LNCAP (cell line): ENCODE data around the gene SCARB2.

Experiments used
- TF ChIP-seq, protein P1 (sequence below): fragments of 450-650 bp; IDR thresholded peaks from 2 replicates; pipeline ENCODE4 v1.5.1; 2017; ENCODE audit warnings: mild to moderate bottlenecking

SCARB2 gene, protein sequence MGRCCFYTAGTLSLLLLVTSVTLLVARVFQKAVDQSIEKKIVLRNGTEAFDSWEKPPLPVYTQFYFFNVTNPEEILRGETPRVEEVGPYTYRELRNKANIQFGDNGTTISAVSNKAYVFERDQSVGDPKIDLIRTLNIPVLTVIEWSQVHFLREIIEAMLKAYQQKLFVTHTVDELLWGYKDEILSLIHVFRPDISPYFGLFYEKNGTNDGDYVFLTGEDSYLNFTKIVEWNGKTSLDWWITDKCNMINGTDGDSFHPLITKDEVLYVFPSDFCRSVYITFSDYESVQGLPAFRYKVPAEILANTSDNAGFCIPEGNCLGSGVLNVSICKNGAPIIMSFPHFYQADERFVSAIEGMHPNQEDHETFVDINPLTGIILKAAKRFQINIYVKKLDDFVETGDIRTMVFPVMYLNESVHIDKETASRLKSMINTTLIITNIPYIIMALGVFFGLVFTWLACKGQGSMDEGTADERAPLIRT

DNA sequence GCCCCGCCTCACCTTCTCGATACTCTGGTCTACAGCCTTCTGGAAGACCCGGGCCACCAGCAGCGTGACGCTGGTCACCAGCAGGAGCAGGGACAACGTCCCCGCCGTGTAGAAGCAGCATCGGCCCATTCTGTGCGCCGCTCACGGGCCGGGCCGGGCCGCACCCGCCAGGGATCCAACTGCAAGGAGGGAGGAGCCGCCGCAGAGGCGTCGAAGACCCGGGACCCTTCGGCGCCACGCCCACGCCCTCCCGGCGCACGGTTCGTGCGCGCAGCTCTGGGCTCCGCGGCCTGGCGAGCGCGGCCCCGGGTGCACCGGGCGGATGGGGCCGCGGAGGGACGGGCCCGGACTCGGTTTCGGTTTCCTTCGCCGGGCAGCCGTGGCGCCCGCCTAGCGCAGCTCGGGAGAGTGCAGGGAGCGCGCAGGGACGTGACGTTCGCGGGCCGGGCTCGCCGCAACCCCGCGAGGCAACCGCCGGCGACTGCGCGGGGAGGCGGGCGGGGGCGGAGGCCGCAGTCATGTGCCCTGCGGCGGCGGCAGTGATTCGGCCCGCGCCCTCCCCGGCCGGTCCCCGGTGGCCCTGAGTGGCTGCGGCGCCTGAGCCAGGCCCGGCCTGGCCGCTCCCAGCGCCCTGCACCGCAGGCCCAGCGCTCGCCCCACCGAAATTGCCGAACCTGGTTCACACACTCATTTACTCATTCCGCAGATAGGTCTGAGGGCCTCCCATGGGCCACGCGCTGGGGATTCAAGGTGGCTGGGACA, at the start of gene SCARB2:
Gene SCARB2, minus strand, starts transcription at position 410 of the 762 bp plus-strand sequence. Its CDS starts 281 bp downstream, at position 129.
- TF ChIP-seq, protein P1, sequence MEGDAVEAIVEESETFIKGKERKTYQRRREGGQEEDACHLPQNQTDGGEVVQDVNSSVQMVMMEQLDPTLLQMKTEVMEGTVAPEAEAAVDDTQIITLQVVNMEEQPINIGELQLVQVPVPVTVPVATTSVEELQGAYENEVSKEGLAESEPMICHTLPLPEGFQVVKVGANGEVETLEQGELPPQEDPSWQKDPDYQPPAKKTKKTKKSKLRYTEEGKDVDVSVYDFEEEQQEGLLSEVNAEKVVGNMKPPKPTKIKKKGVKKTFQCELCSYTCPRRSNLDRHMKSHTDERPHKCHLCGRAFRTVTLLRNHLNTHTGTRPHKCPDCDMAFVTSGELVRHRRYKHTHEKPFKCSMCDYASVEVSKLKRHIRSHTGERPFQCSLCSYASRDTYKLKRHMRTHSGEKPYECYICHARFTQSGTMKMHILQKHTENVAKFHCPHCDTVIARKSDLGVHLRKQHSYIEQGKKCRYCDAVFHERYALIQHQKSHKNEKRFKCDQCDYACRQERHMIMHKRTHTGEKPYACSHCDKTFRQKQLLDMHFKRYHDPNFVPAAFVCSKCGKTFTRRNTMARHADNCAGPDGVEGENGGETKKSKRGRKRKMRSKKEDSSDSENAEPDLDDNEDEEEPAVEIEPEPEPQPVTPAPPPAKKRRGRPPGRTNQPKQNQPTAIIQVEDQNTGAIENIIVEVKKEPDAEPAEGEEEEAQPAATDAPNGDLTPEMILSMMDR, result no peak

DNA sequence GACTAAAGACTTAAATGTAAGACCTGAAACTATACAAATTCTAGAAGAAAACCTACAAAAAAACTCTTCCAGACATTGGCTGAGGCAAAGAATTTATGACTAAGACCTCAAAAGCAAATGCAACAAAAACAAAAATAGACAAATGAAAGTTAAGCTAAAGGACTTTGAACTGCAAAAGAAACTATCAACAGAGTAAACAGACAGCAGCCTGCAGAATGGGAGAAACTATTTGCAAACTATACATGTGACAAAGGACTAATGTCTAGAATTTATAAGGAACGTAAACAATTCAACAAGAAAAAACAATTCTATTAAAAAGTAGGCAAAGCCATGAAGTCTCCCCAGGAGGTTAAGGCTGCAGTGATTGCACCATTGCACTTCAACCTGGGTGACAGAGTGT, 46.9 kb upstream of the SCARB2 start:
- TF ChIP-seq, protein P1, result no peak

DNA sequence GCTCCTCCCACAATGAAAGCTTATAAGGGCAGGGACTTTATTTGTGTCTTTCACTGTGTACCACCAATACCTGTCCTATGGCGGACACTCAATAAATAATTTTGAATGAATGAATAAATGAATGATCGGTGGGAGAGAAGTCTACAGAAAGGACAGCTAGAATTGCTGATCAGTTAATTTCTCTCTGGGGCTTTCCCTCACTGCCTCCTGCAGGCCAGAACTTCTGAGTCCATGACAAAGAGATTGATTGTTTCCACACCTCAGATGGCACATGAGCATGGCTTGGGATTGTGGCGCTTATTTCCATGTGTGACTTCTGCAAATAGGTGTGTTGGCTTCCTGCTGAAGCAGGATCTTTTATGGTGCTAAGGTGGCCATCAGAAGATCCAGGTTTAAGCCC, 44.2 kb upstream of the SCARB2 start:
- TF ChIP-seq, protein P1, result no peak

DNA sequence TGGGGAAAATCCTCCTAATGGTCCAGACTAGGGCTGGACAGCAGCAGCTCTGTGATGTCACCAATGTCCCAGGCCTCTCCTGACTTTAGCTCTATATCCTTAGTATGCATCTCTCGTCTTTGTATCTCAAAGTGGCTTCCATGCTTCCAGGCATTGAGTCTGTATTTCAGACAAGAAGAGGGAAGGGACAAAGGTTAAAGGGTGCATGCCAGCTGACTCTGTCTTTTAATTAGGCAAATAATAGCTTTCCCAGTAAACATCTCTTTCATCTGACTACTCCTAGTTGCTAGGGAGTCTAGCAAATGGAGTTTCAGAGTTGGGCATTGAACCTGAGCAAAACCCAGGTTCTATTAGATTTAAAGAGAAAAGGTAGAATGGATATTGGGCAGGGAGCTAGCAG, 43.3 kb upstream of the SCARB2 start:
- TF ChIP-seq, protein P1, result no peak

DNA sequence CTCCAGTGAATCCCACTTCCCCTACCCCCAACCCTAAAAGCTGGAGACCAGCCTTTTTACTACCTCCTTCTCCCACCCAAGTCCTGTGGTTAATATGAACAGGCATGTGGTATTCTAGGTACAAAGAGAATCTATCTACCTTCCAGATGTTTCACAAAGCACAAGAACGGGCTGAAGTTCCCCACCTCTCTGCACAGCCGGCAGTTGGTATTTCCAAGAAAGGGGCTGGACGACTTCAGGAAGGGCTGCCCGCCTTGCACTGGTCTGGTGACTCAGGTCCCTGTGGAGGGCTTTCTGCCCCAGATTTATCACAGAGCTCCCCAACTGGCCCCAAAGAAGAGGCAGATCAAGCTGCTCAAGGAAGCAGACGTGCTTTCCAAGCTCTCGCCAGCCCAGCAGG, 42.4 kb upstream of the SCARB2 start:
- TF ChIP-seq, protein P1, result no peak

DNA sequence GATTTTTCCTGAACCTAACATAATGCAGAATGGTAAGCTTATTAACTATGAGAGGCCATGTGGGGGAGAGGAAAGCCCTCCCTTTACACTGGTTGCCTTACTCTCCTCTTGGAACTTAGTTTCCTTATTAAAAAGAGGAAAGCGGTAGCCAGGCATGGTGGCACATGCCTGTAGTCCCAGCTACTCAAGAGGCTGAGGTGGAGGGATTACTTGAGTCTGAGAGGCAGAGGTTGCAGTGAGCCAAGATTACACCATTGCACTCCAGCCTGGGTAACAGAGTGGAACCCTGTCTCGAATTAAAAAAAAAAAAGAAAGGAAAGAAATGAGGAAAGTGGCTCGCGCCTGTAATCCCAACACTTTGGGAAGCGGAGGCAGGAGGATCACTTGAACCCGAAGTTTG, 39.9 kb upstream of the SCARB2 start:
- TF ChIP-seq, protein P1, result no peak

DNA sequence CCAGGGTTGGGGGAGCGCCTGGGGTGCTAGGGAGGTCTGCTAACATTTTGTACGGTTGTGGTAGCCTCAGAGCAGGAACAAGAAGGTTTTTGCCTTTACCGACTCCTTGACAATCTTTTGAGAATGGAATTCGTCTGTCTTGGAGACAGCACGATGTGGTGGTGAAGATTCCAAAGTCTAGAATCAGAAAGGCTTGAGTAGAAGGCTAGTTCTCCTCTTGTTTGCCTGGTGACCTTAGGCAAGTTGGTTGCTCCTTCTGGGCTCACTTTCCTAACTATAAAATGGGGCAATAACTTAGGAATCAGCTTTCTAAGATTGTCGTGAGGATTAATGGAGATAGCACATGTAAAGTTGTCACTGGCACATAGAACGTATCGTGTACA, 38.6 kb upstream of the SCARB2 start:
- TF ChIP-seq, protein P1, result no peak
